Posterior vena cava (tissue), 2 donors: ENCODE measurements around the gene FADD. TPM values are rescaled to one million over a fixed set of nuclear protein-coding genes. Genes with fewer than 3 reads are reported as not detected.

Experiments used
- DNase-seq: peaks from one replicate; pipeline ENCODE4 v3.0.0-alpha.2; 2020; ENCODE audit warnings: low spot score
- intact Hi-C, 2 donors: fragments of 100-400 bp; cut with DNase I; formaldehyde crosslinking; loops; one replicate each; pipeline versions ENCODE4 v1.14.1 to v1.14.2; 2022 to 2023
- total RNA-seq, 2 donors: library from RNA; stranded (reverse); fragmentation: NEBNext Ultra II Directional; extraction: Animal tissue kit (Norgen Biotek cat#: 25700); gene quantifications; one replicate each; pipeline ENCODE4 v1.2.1, GENCODE V29; 2021
- donor health status: DM: yes; HTN: yes; CAD: no.
- donor health status: DM: yes; HTN: yes; CAD: no.

FADD gene
- total RNA-seq, 2 donors from 2014 or later = 15.8 to 19.4 TPM

GRCh38 chr11:70220920-70221319, 17.8 kb downstream of the FADD start:
- no peak for DNase-seq
- intact Hi-C loops = no loop called here

GRCh38 chr11:70225681-70226177, 22.6 kb downstream of the FADD start:
- DNase-seq = no peak
- intact Hi-C loops = no loop called here

GRCh38 chr11:70226183-70226582, 23.1 kb downstream of the FADD start:
- no peak for DNase-seq
- intact Hi-C loops = no loop called here

GRCh38 chr11:70226967-70227366, 23.9 kb downstream of the FADD start:
- DNase-seq = no peak
- intact Hi-C loops = no loop called here

- no peak for DNase-seq
- intact Hi-C loops = no loop called here
These were observed 26.6 kb downstream of the FADD start for GRCh38 chr11:70229737-70230136.

GRCh38 chr11:70230151-70230839, 27.2 kb downstream of the FADD start:
- intact Hi-C loops = no loop called here
- DNase-seq = no peak

GRCh38 chr11:70230840-70231710, 28.0 kb downstream of the FADD start:
- no peak for DNase-seq
- intact Hi-C loops = no loop called here

GRCh38 chr11:70233034-70233433, 29.9 kb downstream of the FADD start:
- intact Hi-C loops = no loop called here
- DNase-seq = no peak

- intact Hi-C loops = no loop called here
- no peak for DNase-seq
These were observed 30.4 kb downstream of the FADD start for GRCh38 chr11:70233511-70233934.

- intact Hi-C loops = no loop called here
These were observed 30.9 kb downstream of the FADD start for GRCh38 chr11:70233962-70234361.

GRCh38 chr11:70240337-70240736, 37.2 kb downstream of the FADD start:
- intact Hi-C loops = no loop called here
- DNase-seq = no peak

More at GRCh38 chr11:70233962-70234361, 30.9 kb downstream of the FADD start:
- no peak for DNase-seq

GRCh38 chr11:70241709-70242108, 38.6 kb downstream of the FADD start:
- intact Hi-C loops = no loop called here
- no peak for DNase-seq

GRCh38 chr11:70242885-70243284, 39.8 kb downstream of the FADD start:
- intact Hi-C loops = no loop called here
- DNase-seq = no peak

GRCh38 chr11:70243912-70244652, 41.0 kb downstream of the FADD start:
- DNase-seq = no peak
- intact Hi-C loops = no loop called here

GRCh38 chr11:70244698-70245097, 41.6 kb downstream of the FADD start:
- no peak for DNase-seq
- intact Hi-C loops = no loop called here

GRCh38 chr11:70246196-70246595, 43.1 kb downstream of the FADD start:
- intact Hi-C loops = no loop called here
- no peak for DNase-seq

GRCh38 chr11:70247042-70247709, 44.1 kb downstream of the FADD start:
- DNase-seq = no peak
- intact Hi-C loops = no loop called here

- intact Hi-C loops = no loop called here
- no peak for DNase-seq
These were observed 44.6 kb downstream of the FADD start for GRCh38 chr11:70247710-70248072.

GRCh38 chr11:70250876-70251658, 48.0 kb downstream of the FADD start:
- intact Hi-C loops = no loop called here
- no peak for DNase-seq
